ENCODE results near the gene MAPK10. TPM values are rescaled to one million over a fixed set of nuclear protein-coding genes. Genes with fewer than 3 reads are reported as not detected.

MAPK10 gene
- total RNA-seq, 6 experiments from 2014 or later = 0.79 to 1.8 (median 1.1) TPM

GRCh38 chr4:86272669-86273068 is 87.2 kb downstream of the MAPK10 start:
- Mint-ChIP-seq H3K9me3 (no peaks in the 10 kb centered on the region), H3K36me3 (ENCODE audit: low read depth) (no peaks in the 10 kb centered on the region), H3K27me3 (ENCODE audit: insufficient read depth) (peaks cover 5% of the 10 kb centered on the region; the same call in 1 of the 2 replicates), H3K27ac (no peak overlapping the region), H3K4me3 (no peak overlapping the region), H3K4me1 (ENCODE audit: low read depth) (no peaks in the 10 kb centered on the region)
- TF ChIP-seq CTCF (IDR thresholded peaks at IDR 0.05) = no peak
- no peak for DNase-seq

GRCh38 chr4:86271057-86271456 is 88.8 kb downstream of the MAPK10 start:
- Mint-ChIP-seq H3K4me1 (ENCODE audit: low read depth) (no peaks in the 10 kb centered on the region), H3K9me3 (no peaks in the 10 kb centered on the region), H3K36me3 (ENCODE audit: low read depth) (no peaks in the 10 kb centered on the region), H3K4me3 (no peak overlapping the region), H3K27me3 (ENCODE audit: insufficient read depth) (peaks cover 4% of the 10 kb centered on the region; the same call in 1 of the 2 replicates), H3K27ac (no peak overlapping the region)
- TF ChIP-seq CTCF (IDR thresholded peaks at IDR 0.05) = no peak
- no peak for DNase-seq

- Mint-ChIP-seq H3K4me1 (ENCODE audit: low read depth) (no peaks in the 10 kb centered on the region), H3K4me3 (no peak overlapping the region), H3K36me3 (ENCODE audit: low read depth) (no peaks in the 10 kb centered on the region), H3K27ac (no peak overlapping the region), H3K9me3 (no peaks in the 10 kb centered on the region), H3K27me3 (ENCODE audit: insufficient read depth) (peaks cover 2% of the 10 kb centered on the region; the same call in 1 of the 2 replicates)
- TF ChIP-seq CTCF (IDR thresholded peaks at IDR 0.05) = no peak
- DNase-seq = no peak
These were observed 90.5 kb downstream of the MAPK10 start for GRCh38 chr4:86269354-86269753.

GRCh38 chr4:86264241-86264640 is 95.6 kb downstream of the MAPK10 start:
- Mint-ChIP-seq H3K27me3 (ENCODE audit: insufficient read depth) (no peaks in the 10 kb centered on the region), H3K27ac (no peak overlapping the region), H3K9me3 (no peaks in the 10 kb centered on the region), H3K4me1 (ENCODE audit: low read depth) (no peaks in the 10 kb centered on the region), H3K4me3 (no peak overlapping the region), H3K36me3 (ENCODE audit: low read depth) (no peaks in the 10 kb centered on the region)
- TF ChIP-seq CTCF (IDR thresholded peaks at IDR 0.05) = no peak
- DNase-seq = no peak

GRCh38 chr4:86261636-86262035 is 98.2 kb downstream of the MAPK10 start:
- Mint-ChIP-seq H3K27ac (no peak overlapping the region), H3K4me3 (no peak overlapping the region), H3K9me3 (no peaks in the 10 kb centered on the region), H3K4me1 (ENCODE audit: low read depth) (no peaks in the 10 kb centered on the region), H3K27me3 (ENCODE audit: insufficient read depth) (no peaks in the 10 kb centered on the region), H3K36me3 (ENCODE audit: low read depth) (no peaks in the 10 kb centered on the region)
- no peak for TF ChIP-seq CTCF (IDR thresholded peaks at IDR 0.05)
- DNase-seq = no peak

- no peaks in the 10 kb centered on the region for H3K36me3 Mint-ChIP-seq (ENCODE audit: low read depth)
- H3K4me3 Mint-ChIP-seq = no peak overlapping the region
- no peak overlapping the region for H3K27ac Mint-ChIP-seq
- no peak for DNase-seq
- no peak for TF ChIP-seq CTCF (IDR thresholded peaks at IDR 0.05)
- no peaks in the 10 kb centered on the region for H3K4me1 Mint-ChIP-seq (ENCODE audit: low read depth)
- H3K27me3 Mint-ChIP-seq (ENCODE audit: insufficient read depth) = no peaks in the 10 kb centered on the region
- no peaks in the 10 kb centered on the region for H3K9me3 Mint-ChIP-seq
These were observed 103.8 kb downstream of the MAPK10 start for GRCh38 chr4:86256086-86256485.
